Osteocyte (in vitro differentiated cells): ENCODE data around the gene NAXD. TPM values are rescaled to one million over a fixed set of nuclear protein-coding genes. Genes with fewer than 3 reads are reported as not detected.
"Not testable (repeated sequence)": the region's sequence is repeated elsewhere in the genome, so short reads cannot be mapped to it uniquely, and the experiment has no call there.

Experiments
- DNase-seq: peaks from one replicate; pipeline ENCODE4 v3.0.0; 2021; ENCODE audit warnings: mixed read lengths; ENCODE audit not compliant: unreplicated experiment; ENCODE audit errors: extremely low spot score
- H3K27ac Mint-ChIP-seq: one replicate; pipeline ENCODE4 v1.8.0; 2021; ENCODE audit warnings: mild to moderate bottlenecking, mixed read lengths; ENCODE audit not compliant: unreplicated experiment
- H3K27me3 Mint-ChIP-seq: one replicate; pipeline ENCODE4 v1.8.0; 2021; ENCODE audit warnings: mixed read lengths; ENCODE audit not compliant: unreplicated experiment
- H3K36me3 Mint-ChIP-seq: one replicate; pipeline ENCODE4 v1.8.0; 2021; ENCODE audit warnings: mixed read lengths; ENCODE audit not compliant: unreplicated experiment
- H3K4me1 Mint-ChIP-seq: one replicate; pipeline ENCODE4 v1.8.0; 2021; ENCODE audit warnings: mixed read lengths; ENCODE audit not compliant: unreplicated experiment
- H3K4me3 Mint-ChIP-seq: one replicate; pipeline ENCODE4 v1.8.0; 2021; ENCODE audit warnings: mild to moderate bottlenecking, moderate library complexity, mixed read lengths; ENCODE audit not compliant: unreplicated experiment
- H3K9me3 Mint-ChIP-seq: one replicate; pipeline ENCODE4 v1.8.0; 2021; ENCODE audit warnings: mixed read lengths; ENCODE audit not compliant: unreplicated experiment
- total RNA-seq: library from RNA; stranded (reverse); gene quantifications from 2 replicates; pipeline ENCODE4 v1.2.1, GENCODE V29; 2021
- TF ChIP-seq, protein P1 (sequence below): fragments of 200-600 bp; sonication (generic); IDR thresholded peaks from 2 replicates; pipeline ENCODE4 v1.5.0; 2021; ENCODE audit warnings: antibody characterized with exemption, mild to moderate bottlenecking, moderate library complexity

The NAXD gene
- total RNA-seq, 1 donor from 2014 or later = 34.3 TPM

DNA sequence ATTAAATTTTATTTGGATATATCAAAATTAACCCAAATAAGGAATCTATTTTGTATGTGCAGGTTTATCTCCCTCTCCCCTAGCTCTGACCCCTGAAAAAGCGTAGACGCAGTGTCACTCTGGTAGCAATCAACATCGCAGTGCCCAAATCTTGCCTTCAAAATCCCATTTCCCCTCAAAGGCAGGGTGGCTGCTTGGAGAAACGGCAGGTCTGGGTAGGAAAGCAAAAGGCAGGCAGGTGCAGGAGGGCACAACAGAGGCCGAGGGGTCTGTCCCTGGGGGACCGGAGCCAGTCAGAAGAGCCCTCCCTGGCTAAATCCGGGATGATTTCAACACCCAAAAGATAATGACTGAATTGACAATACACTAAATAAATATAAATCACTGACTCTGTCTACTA, 41.9 kb downstream of the NAXD start:
- H3K27ac Mint-ChIP-seq = no peak overlapping the region
- H3K4me3 Mint-ChIP-seq = no peak overlapping the region
- peak; percentile 62 for DNase-seq
- H3K4me1 Mint-ChIP-seq = no peaks in the 10 kb centered on the region
- H3K36me3 Mint-ChIP-seq = peaks cover 60% of the 10 kb centered on the region
- TF ChIP-seq, protein P1, sequence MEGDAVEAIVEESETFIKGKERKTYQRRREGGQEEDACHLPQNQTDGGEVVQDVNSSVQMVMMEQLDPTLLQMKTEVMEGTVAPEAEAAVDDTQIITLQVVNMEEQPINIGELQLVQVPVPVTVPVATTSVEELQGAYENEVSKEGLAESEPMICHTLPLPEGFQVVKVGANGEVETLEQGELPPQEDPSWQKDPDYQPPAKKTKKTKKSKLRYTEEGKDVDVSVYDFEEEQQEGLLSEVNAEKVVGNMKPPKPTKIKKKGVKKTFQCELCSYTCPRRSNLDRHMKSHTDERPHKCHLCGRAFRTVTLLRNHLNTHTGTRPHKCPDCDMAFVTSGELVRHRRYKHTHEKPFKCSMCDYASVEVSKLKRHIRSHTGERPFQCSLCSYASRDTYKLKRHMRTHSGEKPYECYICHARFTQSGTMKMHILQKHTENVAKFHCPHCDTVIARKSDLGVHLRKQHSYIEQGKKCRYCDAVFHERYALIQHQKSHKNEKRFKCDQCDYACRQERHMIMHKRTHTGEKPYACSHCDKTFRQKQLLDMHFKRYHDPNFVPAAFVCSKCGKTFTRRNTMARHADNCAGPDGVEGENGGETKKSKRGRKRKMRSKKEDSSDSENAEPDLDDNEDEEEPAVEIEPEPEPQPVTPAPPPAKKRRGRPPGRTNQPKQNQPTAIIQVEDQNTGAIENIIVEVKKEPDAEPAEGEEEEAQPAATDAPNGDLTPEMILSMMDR = no peak
- peaks cover 28% of the 10 kb centered on the region for H3K9me3 Mint-ChIP-seq
- H3K27me3 Mint-ChIP-seq = no peaks in the 10 kb centered on the region

DNA sequence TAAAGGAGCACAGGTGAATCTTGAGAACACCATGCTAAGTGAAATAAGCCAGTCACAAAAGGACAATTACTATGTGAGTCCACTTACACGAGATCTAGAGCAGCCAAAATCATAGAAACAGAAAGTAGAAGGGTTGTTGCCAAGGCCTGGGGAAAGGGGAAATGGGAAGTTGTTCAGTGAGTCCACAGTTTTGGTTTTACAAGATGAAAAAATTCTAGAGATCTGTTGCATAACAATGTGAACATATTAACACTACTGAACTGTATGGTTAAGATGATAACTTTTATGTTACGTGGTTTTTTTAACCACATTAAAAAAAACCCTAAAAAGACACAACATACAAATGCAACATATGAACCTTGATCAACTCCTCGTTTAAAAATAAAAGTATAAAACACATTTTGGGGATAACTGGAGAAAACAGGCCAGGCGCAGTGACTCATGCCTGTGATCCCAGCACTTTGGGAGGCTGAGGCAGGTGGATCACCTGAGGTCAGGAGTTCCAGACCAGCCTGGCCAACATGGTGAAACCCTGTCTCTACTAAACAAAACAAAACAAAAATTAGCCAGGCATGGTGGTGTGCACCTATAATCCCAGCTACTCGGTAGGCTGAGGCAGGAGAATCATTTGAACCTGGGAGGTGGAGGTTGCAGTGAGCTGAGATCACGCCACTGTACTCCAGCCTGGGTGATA, 43.0 kb downstream of the NAXD start:
- not testable (repeated sequence) for H3K4me1 Mint-ChIP-seq, H3K4me3 Mint-ChIP-seq

DNA sequence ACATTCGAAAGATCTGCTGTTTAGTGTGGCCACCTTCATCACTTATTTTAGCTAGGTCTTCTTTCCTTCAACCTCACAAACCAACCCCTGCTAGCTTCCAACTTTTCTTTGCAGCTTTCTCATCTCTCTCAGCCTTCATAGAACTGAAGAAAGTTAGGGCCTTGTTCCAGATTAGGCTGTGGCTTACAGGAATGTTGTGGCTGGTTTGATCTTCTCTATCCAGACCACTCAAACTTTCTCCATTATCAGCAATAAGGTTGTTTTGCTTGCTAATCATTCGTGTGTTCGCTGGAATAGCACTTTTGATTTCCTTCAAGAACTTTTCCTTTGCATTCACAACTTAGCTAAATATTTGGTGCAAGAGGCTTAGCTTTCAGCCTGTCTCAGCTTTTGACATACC, 45.9 kb downstream of the NAXD start:
- TF ChIP-seq, protein P1 = no peak
- H3K27ac Mint-ChIP-seq = no peak overlapping the region
- no peak for DNase-seq
- H3K9me3 Mint-ChIP-seq = peaks cover 31% of the 10 kb centered on the region
- peaks cover 76% of the 10 kb centered on the region for H3K36me3 Mint-ChIP-seq
- no peak overlapping the region for H3K4me3 Mint-ChIP-seq
- H3K27me3 Mint-ChIP-seq = no peaks in the 10 kb centered on the region
- H3K4me1 Mint-ChIP-seq = no peaks in the 10 kb centered on the region

More for the DNA sequence above, 43.0 kb downstream of the NAXD start:
- Mint-ChIP-seq H3K36me3 (peaks cover 68% of the 10 kb centered on the region), H3K9me3 (peaks cover 31% of the 10 kb centered on the region)
- H3K27ac Mint-ChIP-seq, H3K27me3 Mint-ChIP-seq: not testable (repeated sequence)
- DNase-seq = peak; percentile 11

GRCh38 chr13:110662091-110662490, 46.7 kb downstream of the NAXD start:
- Mint-ChIP-seq H3K27ac (no peak overlapping the region), H3K27me3 (no peaks in the 10 kb centered on the region), H3K4me1 (no peaks in the 10 kb centered on the region), H3K9me3 (peaks cover 31% of the 10 kb centered on the region), H3K36me3 (peaks cover 81% of the 10 kb centered on the region), H3K4me3 (no peak overlapping the region)
- TF ChIP-seq, protein P1 = no peak
- DNase-seq = peak; percentile 83

DNA sequence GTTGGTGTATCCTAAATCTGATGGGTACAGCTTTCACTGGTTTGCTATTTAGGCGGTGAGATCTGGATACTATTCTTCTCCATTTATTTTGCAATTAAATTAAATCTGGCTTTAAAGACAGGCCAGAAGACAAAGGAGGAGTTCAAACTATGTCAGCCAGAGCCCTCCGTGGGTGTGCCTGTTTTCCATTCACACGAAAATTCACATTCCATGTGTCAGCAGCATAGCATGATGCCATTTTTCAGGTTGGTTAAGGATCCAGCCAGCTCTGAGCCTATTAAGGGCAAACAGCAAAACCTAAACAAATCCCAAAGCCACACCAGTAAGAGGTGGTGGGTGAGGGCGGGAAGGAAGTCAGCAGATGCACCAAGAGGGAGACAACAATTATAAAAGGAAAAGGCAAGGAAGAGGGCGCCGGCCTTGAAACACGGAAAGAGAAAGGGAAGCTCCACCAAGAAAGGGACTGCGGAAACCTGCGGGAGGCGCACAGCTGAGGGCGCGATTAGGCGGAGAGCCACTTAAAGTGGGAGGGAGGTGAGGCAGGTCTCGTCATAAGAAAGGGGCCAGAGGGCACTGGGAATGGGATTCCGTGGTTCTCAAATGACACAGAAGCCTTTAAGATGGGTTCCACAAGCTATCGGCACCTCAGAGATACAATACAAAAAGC, 47.6 kb downstream of the NAXD start:
- Mint-ChIP-seq H3K36me3 (peaks cover 82% of the 10 kb centered on the region), H3K4me1 (no peaks in the 10 kb centered on the region), H3K27me3 (no peaks in the 10 kb centered on the region), H3K9me3 (peaks cover 28% of the 10 kb centered on the region), H3K4me3 (no peak overlapping the region), H3K27ac (no peak overlapping the region)
- DNase-seq = peak; percentile 64
- TF ChIP-seq, protein P1 = no peak
